B cell (primary cell): ENCODE data around the gene ATPAF2.

ENCODE experiments used
- EZH2 ChIP-seq: IDR thresholded peaks from 2 replicates; pipeline ENCODE4 v1.6.1; 2012; ENCODE audit warnings: borderline replicate concordance, low read depth, mild to moderate bottlenecking, moderate library complexity, low read length; ENCODE audit not compliant: insufficient read depth, poor library complexity, severe bottlenecking
- TF ChIP-seq, protein P1 (sequence below): fragments of 200-600 bp; IDR thresholded peaks from one replicate; pipeline ENCODE4 v1.8.0; 2022; ENCODE audit warnings: antibody characterized with exemption, mild to moderate bottlenecking

DNA sequence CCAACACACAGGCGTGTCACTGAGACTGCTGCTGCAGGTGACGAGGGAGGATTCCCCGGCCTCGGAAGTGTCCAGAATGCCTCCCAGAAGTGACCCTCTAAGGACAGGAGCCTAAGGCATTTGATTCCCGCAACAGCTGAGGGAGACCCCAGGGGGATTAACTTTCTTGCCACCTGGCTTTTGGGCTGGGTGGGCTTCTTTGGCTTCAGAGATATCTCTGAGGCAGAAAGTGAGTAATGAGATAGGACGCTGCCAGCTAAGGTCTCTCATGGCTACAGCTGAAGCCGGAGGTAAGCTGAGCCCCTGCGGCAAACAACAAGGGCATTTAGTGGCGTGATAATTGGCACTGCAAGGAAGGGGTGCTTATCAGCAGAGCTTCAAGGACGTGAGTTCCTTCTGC lies 49.4 kb downstream of the ATPAF2 start:
- TF ChIP-seq EZH2, result no peak
- TF ChIP-seq, protein P1, sequence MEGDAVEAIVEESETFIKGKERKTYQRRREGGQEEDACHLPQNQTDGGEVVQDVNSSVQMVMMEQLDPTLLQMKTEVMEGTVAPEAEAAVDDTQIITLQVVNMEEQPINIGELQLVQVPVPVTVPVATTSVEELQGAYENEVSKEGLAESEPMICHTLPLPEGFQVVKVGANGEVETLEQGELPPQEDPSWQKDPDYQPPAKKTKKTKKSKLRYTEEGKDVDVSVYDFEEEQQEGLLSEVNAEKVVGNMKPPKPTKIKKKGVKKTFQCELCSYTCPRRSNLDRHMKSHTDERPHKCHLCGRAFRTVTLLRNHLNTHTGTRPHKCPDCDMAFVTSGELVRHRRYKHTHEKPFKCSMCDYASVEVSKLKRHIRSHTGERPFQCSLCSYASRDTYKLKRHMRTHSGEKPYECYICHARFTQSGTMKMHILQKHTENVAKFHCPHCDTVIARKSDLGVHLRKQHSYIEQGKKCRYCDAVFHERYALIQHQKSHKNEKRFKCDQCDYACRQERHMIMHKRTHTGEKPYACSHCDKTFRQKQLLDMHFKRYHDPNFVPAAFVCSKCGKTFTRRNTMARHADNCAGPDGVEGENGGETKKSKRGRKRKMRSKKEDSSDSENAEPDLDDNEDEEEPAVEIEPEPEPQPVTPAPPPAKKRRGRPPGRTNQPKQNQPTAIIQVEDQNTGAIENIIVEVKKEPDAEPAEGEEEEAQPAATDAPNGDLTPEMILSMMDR, result no peak
